Measurements from ENCODE around the gene RETREG1.
"Not testable (repeated sequence)": the region's sequence is repeated elsewhere in the genome, so short reads cannot be mapped to it uniquely, and the experiment has no call there.

Gene RETREG1

GRCh38 chr5:16483361-16483760, 133.4 kb downstream of the RETREG1 start:
- no peak for DNase-seq

GRCh38 chr5:16482891-16483290, 133.9 kb downstream of the RETREG1 start:
- DNase-seq, result no peak

GRCh38 chr5:16480821-16481538, 135.8 kb downstream of the RETREG1 start:
- no peak for DNase-seq

- no peak for DNase-seq
Observed at GRCh38 chr5:16480144-16480543, 136.7 kb downstream of the RETREG1 start.

GRCh38 chr5:16477541-16477940, 139.3 kb downstream of the RETREG1 start:
- DNase-seq, result no peak

GRCh38 chr5:16476417-16476816, 140.4 kb downstream of the RETREG1 start:
- not testable (repeated sequence) for DNase-seq

- no peak for DNase-seq
Observed at GRCh38 chr5:16471387-16471786, 145.4 kb downstream of the RETREG1 start.

- peak in 1 of 5 donors; percentile 62 for DNase-seq
Observed at GRCh38 chr5:16467363-16468219, 149.2 kb downstream of the RETREG1 start.

GRCh38 chr5:16465544-16466432, 151.0 kb downstream of the RETREG1 start, which contains the start of gene ZNF622:
Gene ZNF622 (minus strand): TSS chr5:16465800. CDS start chr5:16465665, 135 bp downstream.
- peak; percentile 74 to 93 (median 82) for DNase-seq

- DNase-seq, result no peak
Observed at GRCh38 chr5:16464664-16465543, 151.9 kb downstream of the RETREG1 start.

- no peak for DNase-seq
Observed at GRCh38 chr5:16464231-16464630, 152.6 kb downstream of the RETREG1 start.

GRCh38 chr5:16461782-16462181, 155.0 kb downstream of the RETREG1 start:
- no peak for DNase-seq

- no peak for DNase-seq
Observed at GRCh38 chr5:16461026-16461425, 155.8 kb downstream of the RETREG1 start.

- DNase-seq, result no peak
Observed at GRCh38 chr5:16459451-16459850, 157.3 kb downstream of the RETREG1 start.

GRCh38 chr5:16457853-16458252, 158.9 kb downstream of the RETREG1 start:
- no peak for DNase-seq

- DNase-seq, result no peak
Observed at GRCh38 chr5:16457451-16457850, 159.3 kb downstream of the RETREG1 start.

GRCh38 chr5:16456103-16456832, 160.5 kb downstream of the RETREG1 start:
- peak in 1 of 5 donors; percentile 67 for DNase-seq

- no peak for DNase-seq
Observed at GRCh38 chr5:16455668-16456067, 161.1 kb downstream of the RETREG1 start.

- no peak for DNase-seq
Observed at GRCh38 chr5:16454686-16455085, 162.1 kb downstream of the RETREG1 start.

GRCh38 chr5:16453609-16454008, 163.2 kb downstream of the RETREG1 start:
- DNase-seq, result no peak

- no peak for DNase-seq
Observed at GRCh38 chr5:16450163-16450562, 166.6 kb downstream of the RETREG1 start.
